Osteoblast (primary cell): ENCODE data around the gene ACER1. TPM values are rescaled to one million over a fixed set of nuclear protein-coding genes. Genes with fewer than 3 reads are reported as not detected.
"Not testable (repeated sequence)": the region's sequence is repeated elsewhere in the genome, so short reads cannot be mapped to it uniquely, and the experiment has no call there.

ENCODE experiments used
- DNase-seq: peaks from one replicate; pipeline ENCODE4 v3.0.0; 2011; ENCODE audit warnings: low spot score, mixed read lengths; ENCODE audit not compliant: insufficient read length; ENCODE audit errors: missing footprints
- H2AFZ ChIP-seq: 2 replicates; pipeline ENCODE4 v1.6.0; 2011; ENCODE audit warnings: mild to moderate bottlenecking, low read length
- H3K27ac ChIP-seq: 2 replicates; pipeline ENCODE4 v1.5.1; 2011; ENCODE audit warnings: mild to moderate bottlenecking, low read depth, low read length, moderate library complexity
- H3K27me3 ChIP-seq: 2 replicates; pipeline ENCODE4 v1.6.0; 2012; ENCODE audit warnings: mild to moderate bottlenecking, control low read depth, inconsistent platforms, low read length, moderate library complexity; ENCODE audit not compliant: insufficient read depth
- H3K36me3 ChIP-seq: 2 replicates; pipeline ENCODE4 v1.5.1; 2011; ENCODE audit warnings: mild to moderate bottlenecking, low read length, control low read depth, moderate library complexity; ENCODE audit not compliant: insufficient read depth
- H3K4me1 ChIP-seq: 2 replicates; pipeline ENCODE4 v1.5.1; 2011; ENCODE audit warnings: mild to moderate bottlenecking, low read length, control low read depth, moderate library complexity; ENCODE audit not compliant: insufficient read depth
- H3K4me2 ChIP-seq: 2 replicates; pipeline ENCODE4 v1.6.0; 2011; ENCODE audit warnings: mild to moderate bottlenecking, low read length; ENCODE audit not compliant: insufficient read depth
- H3K4me3 ChIP-seq: fragments of 200-600 bp; sonication (generic); 3 replicates; pipeline ENCODE4 v1.5.1; 2012; ENCODE audit warnings: mild to moderate bottlenecking, low read length, inconsistent platforms; ENCODE audit not compliant: insufficient read depth
- H3K79me2 ChIP-seq: 2 replicates; pipeline ENCODE4 v1.6.0; 2012; ENCODE audit warnings: mild to moderate bottlenecking, low read length, control low read depth, inconsistent platforms; ENCODE audit not compliant: insufficient read depth
- H3K9me3 ChIP-seq: 2 replicates; pipeline ENCODE4 v1.5.1; 2011; ENCODE audit warnings: low read depth, low read length, control low read depth
- H4K20me1 ChIP-seq: 2 replicates; pipeline ENCODE4 v1.6.0; 2012; ENCODE audit warnings: mild to moderate bottlenecking, low read length, control low read depth; ENCODE audit not compliant: insufficient read depth
- total RNA-seq: library from RNA; depleted of rRNA; stranded (reverse); fragments of >200 nt; gene quantifications from 2 replicates; pipeline ENCODE4 v1.2.3, GENCODE V29; 2012
- TF ChIP-seq, protein P1 (sequence below): IDR thresholded peaks from 2 replicates; pipeline ENCODE4 v1.5.1; 2011; ENCODE audit warnings: mild to moderate bottlenecking, low read depth, low read length, moderate library complexity; ENCODE audit errors: extremely low read depth

ACER1 gene
- total RNA-seq, 1 donor: under 0.01 TPM

DNA sequence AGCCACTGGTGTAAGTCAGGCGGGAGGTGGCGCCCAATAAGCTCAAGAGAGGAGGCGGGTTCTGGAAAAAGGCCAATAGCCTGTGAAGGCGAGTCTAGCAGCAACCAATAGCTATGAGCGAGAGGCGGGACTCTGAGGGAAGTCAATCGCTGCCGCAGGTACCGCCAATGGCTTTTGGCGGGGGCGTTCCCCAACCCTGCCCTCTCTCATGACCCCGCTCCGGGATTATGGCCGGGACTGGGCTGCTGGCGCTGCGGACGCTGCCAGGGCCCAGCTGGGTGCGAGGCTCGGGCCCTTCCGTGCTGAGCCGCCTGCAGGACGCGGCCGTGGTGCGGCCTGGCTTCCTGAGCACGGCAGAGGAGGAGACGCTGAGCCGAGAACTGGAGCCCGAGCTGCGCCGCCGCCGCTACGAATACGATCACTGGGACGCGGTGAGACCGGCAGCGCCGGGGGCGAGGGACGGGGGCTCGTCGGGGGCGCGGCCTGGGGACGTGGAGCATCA lies 39.2 kb upstream of the ACER1 start, which contains the start of gene ALKBH7:
Gene ALKBH7, plus strand, starts transcription at position 201 of the 502 bp plus-strand sequence. Its CDS starts 27 bp downstream, at position 228.
- Histone ChIP-seq H3K27ac (peak within 1 kb of the TSS; percentile 89), H2AFZ (peak within 1 kb of the TSS; percentile 97), H4K20me1 (no peaks in the 10 kb centered on the region), H3K27me3 (no peaks in the 10 kb centered on the region), H3K4me2 (peak within 1 kb of the TSS; percentile 94), H3K9me3 (no peaks in the 10 kb centered on the region), H3K4me1 (peaks cover 8% of the 10 kb centered on the region), H3K36me3 (peaks cover 13% of the 10 kb centered on the region), H3K79me2 (no peaks in the 10 kb centered on the region), H3K4me3 (peak within 1 kb of the TSS; percentile 94)
- peak; percentile 99 for DNase-seq
- TF ChIP-seq, protein P1, sequence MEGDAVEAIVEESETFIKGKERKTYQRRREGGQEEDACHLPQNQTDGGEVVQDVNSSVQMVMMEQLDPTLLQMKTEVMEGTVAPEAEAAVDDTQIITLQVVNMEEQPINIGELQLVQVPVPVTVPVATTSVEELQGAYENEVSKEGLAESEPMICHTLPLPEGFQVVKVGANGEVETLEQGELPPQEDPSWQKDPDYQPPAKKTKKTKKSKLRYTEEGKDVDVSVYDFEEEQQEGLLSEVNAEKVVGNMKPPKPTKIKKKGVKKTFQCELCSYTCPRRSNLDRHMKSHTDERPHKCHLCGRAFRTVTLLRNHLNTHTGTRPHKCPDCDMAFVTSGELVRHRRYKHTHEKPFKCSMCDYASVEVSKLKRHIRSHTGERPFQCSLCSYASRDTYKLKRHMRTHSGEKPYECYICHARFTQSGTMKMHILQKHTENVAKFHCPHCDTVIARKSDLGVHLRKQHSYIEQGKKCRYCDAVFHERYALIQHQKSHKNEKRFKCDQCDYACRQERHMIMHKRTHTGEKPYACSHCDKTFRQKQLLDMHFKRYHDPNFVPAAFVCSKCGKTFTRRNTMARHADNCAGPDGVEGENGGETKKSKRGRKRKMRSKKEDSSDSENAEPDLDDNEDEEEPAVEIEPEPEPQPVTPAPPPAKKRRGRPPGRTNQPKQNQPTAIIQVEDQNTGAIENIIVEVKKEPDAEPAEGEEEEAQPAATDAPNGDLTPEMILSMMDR: no peak

DNA sequence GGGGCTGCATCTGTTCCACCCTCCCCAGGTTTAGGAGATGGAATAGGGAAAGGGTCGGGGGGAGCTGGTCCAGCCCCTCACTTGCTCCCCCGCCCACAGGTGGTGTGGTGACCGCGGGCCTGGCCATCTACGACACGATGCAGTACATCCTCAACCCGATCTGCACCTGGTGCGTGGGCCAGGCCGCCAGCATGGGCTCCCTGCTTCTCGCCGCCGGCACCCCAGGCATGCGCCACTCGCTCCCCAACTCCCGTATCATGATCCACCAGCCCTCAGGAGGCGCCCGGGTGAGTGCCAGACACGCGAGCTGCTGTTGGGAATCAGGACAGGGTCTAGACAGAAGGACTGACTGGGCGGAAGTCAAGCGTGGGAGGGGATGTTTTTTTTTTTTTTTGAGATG lies 30.9 kb upstream of the ACER1 start:
- no peak overlapping the region for H3K4me3 ChIP-seq
- H3K27ac ChIP-seq: no peak overlapping the region
- TF ChIP-seq, protein P1: no peak
- no peaks in the 10 kb centered on the region for H3K9me3 ChIP-seq
- no peak overlapping the region for H3K4me2 ChIP-seq
- H3K79me2 ChIP-seq: peaks cover 19% of the 10 kb centered on the region
- peaks cover 40% of the 10 kb centered on the region for H3K36me3 ChIP-seq
- H3K4me1 ChIP-seq: peaks cover 5% of the 10 kb centered on the region
- no peaks in the 10 kb centered on the region for H4K20me1 ChIP-seq
- no peaks in the 10 kb centered on the region for H3K27me3 ChIP-seq
- H2AFZ ChIP-seq: no peak overlapping the region
- DNase-seq: peak; percentile 53

DNA sequence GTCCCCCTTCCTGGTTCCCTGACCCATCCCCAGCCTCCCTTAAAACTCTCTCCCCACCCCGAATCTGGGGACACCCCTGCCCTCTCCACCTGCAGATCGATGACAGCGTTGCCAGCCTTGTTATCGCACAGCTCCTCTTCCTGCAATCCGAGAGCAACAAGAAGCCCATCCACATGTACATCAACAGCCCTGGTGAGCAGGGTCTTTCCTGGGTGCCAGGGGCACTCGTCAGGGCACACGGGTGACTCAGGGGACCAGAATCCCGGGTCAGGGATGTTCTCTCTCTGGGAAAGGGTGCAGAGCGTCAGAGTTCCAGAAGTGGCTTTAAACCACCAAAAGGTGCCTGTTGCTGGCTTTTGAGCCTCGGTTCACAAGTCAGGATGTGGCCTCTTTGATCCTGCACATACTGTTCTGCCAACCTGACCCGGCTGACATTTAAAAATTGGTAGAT lies 29.0 kb upstream of the ACER1 start:
- H3K27ac ChIP-seq: peak overlapping the region; percentile 51
- H3K27me3 ChIP-seq: no peaks in the 10 kb centered on the region
- peaks cover 19% of the 10 kb centered on the region for H3K79me2 ChIP-seq
- H3K36me3 ChIP-seq: peaks cover 25% of the 10 kb centered on the region
- H4K20me1 ChIP-seq: no peaks in the 10 kb centered on the region
- peak; percentile 56 for DNase-seq
- TF ChIP-seq, protein P1: no peak
- H3K4me3 ChIP-seq: peak overlapping the region; percentile 85
- no peaks in the 10 kb centered on the region for H3K9me3 ChIP-seq
- peak overlapping the region; percentile 87 for H2AFZ ChIP-seq
- peak overlapping the region; percentile 94 for H3K4me2 ChIP-seq
- peaks cover 5% of the 10 kb centered on the region for H3K4me1 ChIP-seq

DNA sequence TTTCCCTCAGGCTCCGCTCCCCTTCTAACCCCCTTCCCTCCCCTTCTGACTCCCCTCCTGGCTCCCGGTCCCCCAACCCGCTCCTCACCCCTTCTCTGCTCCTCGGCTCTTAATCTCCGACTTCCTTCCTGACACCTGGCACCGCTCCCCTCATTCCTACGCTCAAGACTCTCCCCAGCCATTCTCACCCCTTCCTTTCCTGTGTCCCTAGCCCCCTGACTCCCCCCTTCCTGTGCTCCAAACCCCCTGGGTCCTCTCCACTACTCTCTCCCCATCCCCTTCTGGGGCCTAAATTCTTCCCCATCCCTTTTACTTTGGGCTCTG lies 28.6 kb upstream of the ACER1 start:
- H3K4me3 ChIP-seq: peak overlapping the region; percentile 85
- H3K27me3 ChIP-seq: no peaks in the 10 kb centered on the region
- peak; percentile 69 for DNase-seq
- peaks cover 5% of the 10 kb centered on the region for H3K4me1 ChIP-seq
- TF ChIP-seq, protein P1: no peak
- H3K79me2 ChIP-seq: peaks cover 19% of the 10 kb centered on the region
- no peaks in the 10 kb centered on the region for H3K9me3 ChIP-seq
- peak overlapping the region; percentile 87 for H2AFZ ChIP-seq
- no peaks in the 10 kb centered on the region for H4K20me1 ChIP-seq
- H3K36me3 ChIP-seq: peaks cover 21% of the 10 kb centered on the region
- peak overlapping the region; percentile 94 for H3K4me2 ChIP-seq
- peak overlapping the region; percentile 51 for H3K27ac ChIP-seq

- H3K27me3 ChIP-seq, H3K9me3 ChIP-seq, DNase-seq, H4K20me1 ChIP-seq, H3K4me1 ChIP-seq: not testable (repeated sequence)
- Histone ChIP-seq H3K4me2 (peak overlapping the region; percentile 94), H3K27ac (peak overlapping the region; percentile 51), H3K4me3 (peak overlapping the region; percentile 85), H3K79me2 (peaks cover 19% of the 10 kb centered on the region), H3K36me3 (peaks cover 13% of the 10 kb centered on the region), H2AFZ (peak overlapping the region; percentile 47)
These were observed 27.4 kb upstream of the ACER1 start for GRCh38 chr19:6360857-6361216.

GRCh38 chr19:6360445-6360844 lies 27.0 kb upstream of the ACER1 start:
- not testable (repeated sequence) for H3K9me3 ChIP-seq, H4K20me1 ChIP-seq, H3K4me2 ChIP-seq, H3K27me3 ChIP-seq, DNase-seq, H3K36me3 ChIP-seq, H2AFZ ChIP-seq, H3K27ac ChIP-seq, H3K4me3 ChIP-seq, H3K4me1 ChIP-seq
- peaks cover 19% of the 10 kb centered on the region for H3K79me2 ChIP-seq
